ENCODE results near the gene TLK1.

GRCh38 chr2:171128461-171128860 is 32.2 kb downstream of the TLK1 start:
- TF ChIP-seq CTCF (conservative IDR thresholded peaks at IDR 0.05; ENCODE audit: low read depth, low read length) (no peak), EZH2 (IDR thresholded peaks at IDR 0.05; ENCODE audit: low read length, unreplicated experiment) (no peak), EZH2phosphoT487 (IDR thresholded peaks at IDR 0.05; ENCODE audit: borderline replicate concordance, low read length) (no peak)
